Measurements from ENCODE around the gene SLC47A2.

DNA sequence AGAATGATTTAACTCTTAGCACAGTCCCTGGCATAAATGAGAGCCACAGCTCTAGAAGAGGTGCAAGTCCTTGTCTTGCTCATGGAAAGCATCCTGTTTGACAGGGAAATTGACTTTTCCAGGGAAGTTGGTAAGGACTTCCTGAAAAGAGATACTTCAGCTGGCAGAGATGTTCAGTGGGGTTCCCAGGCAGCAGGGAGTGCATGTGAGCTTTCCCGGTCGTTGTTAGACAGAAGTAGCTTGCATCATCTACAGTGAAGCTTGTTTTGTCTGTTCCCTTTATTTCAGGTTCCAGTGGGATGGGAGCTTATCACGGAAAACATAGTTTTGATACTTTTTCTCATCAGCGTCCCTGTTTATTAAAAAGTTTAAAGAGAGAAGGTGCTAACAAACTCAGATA is 45.0 kb downstream of the SLC47A2 start:
- TF ChIP-seq, protein P1, sequence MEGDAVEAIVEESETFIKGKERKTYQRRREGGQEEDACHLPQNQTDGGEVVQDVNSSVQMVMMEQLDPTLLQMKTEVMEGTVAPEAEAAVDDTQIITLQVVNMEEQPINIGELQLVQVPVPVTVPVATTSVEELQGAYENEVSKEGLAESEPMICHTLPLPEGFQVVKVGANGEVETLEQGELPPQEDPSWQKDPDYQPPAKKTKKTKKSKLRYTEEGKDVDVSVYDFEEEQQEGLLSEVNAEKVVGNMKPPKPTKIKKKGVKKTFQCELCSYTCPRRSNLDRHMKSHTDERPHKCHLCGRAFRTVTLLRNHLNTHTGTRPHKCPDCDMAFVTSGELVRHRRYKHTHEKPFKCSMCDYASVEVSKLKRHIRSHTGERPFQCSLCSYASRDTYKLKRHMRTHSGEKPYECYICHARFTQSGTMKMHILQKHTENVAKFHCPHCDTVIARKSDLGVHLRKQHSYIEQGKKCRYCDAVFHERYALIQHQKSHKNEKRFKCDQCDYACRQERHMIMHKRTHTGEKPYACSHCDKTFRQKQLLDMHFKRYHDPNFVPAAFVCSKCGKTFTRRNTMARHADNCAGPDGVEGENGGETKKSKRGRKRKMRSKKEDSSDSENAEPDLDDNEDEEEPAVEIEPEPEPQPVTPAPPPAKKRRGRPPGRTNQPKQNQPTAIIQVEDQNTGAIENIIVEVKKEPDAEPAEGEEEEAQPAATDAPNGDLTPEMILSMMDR (IDR thresholded peaks at IDR 0.05; ENCODE audit: borderline replicate concordance, extremely low read depth, low read length, poor library complexity, severe bottlenecking): no peak
- no peak for TF ChIP-seq EZH2 (IDR thresholded peaks at IDR 0.05; ENCODE audit: borderline replicate concordance, low read depth, low read length, severe bottlenecking)

Data from DND-41 (cell line).